IPS DF 6.9 (cell line): Measurements from ENCODE around the gene SLCO1B3.
"Not testable (repeated sequence)": the region's sequence is repeated elsewhere in the genome, so short reads cannot be mapped to it uniquely, and the experiment has no call there.

ENCODE experiments used
- DNase-seq: peaks from one replicate; pipeline ENCODE4 v3.0.0-alpha.2; 2013; ENCODE audit warnings: low read depth, low spot score
- H3K27ac ChIP-seq: one replicate; pipeline ENCODE4 v1.5.1; 2013; ENCODE audit warnings: low read length, control low read depth
- H3K27me3 ChIP-seq: 2 replicates; pipeline ENCODE4 v1.6.1; 2013; ENCODE audit warnings: mild to moderate bottlenecking, low read length; ENCODE audit not compliant: control insufficient read depth, insufficient read depth
- H3K36me3 ChIP-seq: 2 replicates; pipeline ENCODE4 v1.6.1; 2013; ENCODE audit warnings: low read length; ENCODE audit not compliant: control insufficient read depth, insufficient read depth
- H3K4me1 ChIP-seq: 2 replicates; pipeline ENCODE4 v1.6.1; 2013; ENCODE audit warnings: low read length; ENCODE audit not compliant: control insufficient read depth, insufficient read depth
- H3K4me3 ChIP-seq: 2 replicates; pipeline ENCODE4 v1.5.1; 2013; ENCODE audit warnings: mild to moderate bottlenecking, low read length
- H3K9me3 ChIP-seq: 2 replicates; pipeline ENCODE4 v1.6.1; 2013; ENCODE audit warnings: low read length, inconsistent platforms; ENCODE audit not compliant: control insufficient read depth, insufficient read depth
- WGBS: extraction: QIAGEN DNeasy Blood & Tissue Kit; methylation state at CpG from one replicate; pipeline ENCODE4 v1.1.7; 2013; ENCODE audit warnings: mixed read lengths, missing lambda C conversion rate; ENCODE audit not compliant: insufficient read length, insufficient coverage; 5-methylcytosine and 5-hydroxymethylcytosine counted together

The SLCO1B3 gene

GRCh38 chr12:20810487-20810886 is at the start of gene SLCO1B3:
TSS of gene SLCO1B3 (plus strand) at chr12:20810705. CDS start at chr12:20815739, 5,034 bp downstream.
- no peaks in the 10 kb centered on the region for H3K36me3 ChIP-seq
- no peaks in the 10 kb centered on the region; the same call in 1 of the 2 replicates for H3K4me1 ChIP-seq
- WGBS: no CpG with 5 or more reads among the region's 2 CpGs
- no peak for DNase-seq
- H3K27ac ChIP-seq: no peak within 1 kb of the TSS
- H3K9me3 ChIP-seq: no peaks in the 10 kb centered on the region
- no peaks in the 10 kb centered on the region for H3K27me3 ChIP-seq
- no peak within 1 kb of the TSS for H3K4me3 ChIP-seq

- no peak overlapping the region for H3K27ac ChIP-seq
- H3K36me3 ChIP-seq: no peaks in the 10 kb centered on the region
- H3K9me3 ChIP-seq: no peaks in the 10 kb centered on the region
- no peak for DNase-seq
- WGBS: no CpG with 5 or more reads among the region's 20 CpGs
- no peak overlapping the region for H3K4me3 ChIP-seq
- H3K4me1 ChIP-seq: no peaks in the 10 kb centered on the region
- no peaks in the 10 kb centered on the region for H3K27me3 ChIP-seq
Observed at GRCh38 chr12:20777420-20777819, 33.1 kb upstream of the SLCO1B3 start.

GRCh38 chr12:20778969-20779368 is 31.5 kb upstream of the SLCO1B3 start:
- DNase-seq: no peak
- H3K4me1 ChIP-seq: no peaks in the 10 kb centered on the region
- no peaks in the 10 kb centered on the region for H3K27me3 ChIP-seq
- H3K4me3 ChIP-seq: no peak overlapping the region
- no CpG with 5 or more reads among the region's 2 CpGs for WGBS
- no peaks in the 10 kb centered on the region for H3K9me3 ChIP-seq
- no peaks in the 10 kb centered on the region for H3K36me3 ChIP-seq
- no peak overlapping the region for H3K27ac ChIP-seq

- H3K27ac ChIP-seq, H3K4me3 ChIP-seq, H3K9me3 ChIP-seq, H3K27me3 ChIP-seq, H3K36me3 ChIP-seq, H3K4me1 ChIP-seq, DNase-seq: not testable (repeated sequence)
- WGBS: no CpG with 5 or more reads among the region's 3 CpGs
Observed at GRCh38 chr12:20779971-20780370, 30.5 kb upstream of the SLCO1B3 start.

- H3K27me3 ChIP-seq, H3K27ac ChIP-seq, H3K4me3 ChIP-seq, DNase-seq, H3K9me3 ChIP-seq, H3K36me3 ChIP-seq, H3K4me1 ChIP-seq: not testable (repeated sequence)
- no CpG with 5 or more reads among the region's 13 CpGs for WGBS
Observed at GRCh38 chr12:20783796-20784357, 26.6 kb upstream of the SLCO1B3 start.

- H3K36me3 ChIP-seq: no peaks in the 10 kb centered on the region
- no peak overlapping the region for H3K4me3 ChIP-seq
- H3K27me3 ChIP-seq: no peaks in the 10 kb centered on the region; the same call in 1 of the 2 replicates
- no CpG with 5 or more reads among the region's 1 CpG for WGBS
- H3K27ac ChIP-seq: no peak overlapping the region
- H3K4me1 ChIP-seq: no peaks in the 10 kb centered on the region
- peak; percentile 4 for DNase-seq
- no peaks in the 10 kb centered on the region; the same call in 1 of the 2 replicates for H3K9me3 ChIP-seq
Observed at GRCh38 chr12:20792971-20793370, 17.5 kb upstream of the SLCO1B3 start.

- Histone ChIP-seq H3K27me3 (no peaks in the 10 kb centered on the region), H3K27ac (no peak overlapping the region), H3K9me3 (no peaks in the 10 kb centered on the region), H3K4me1 (no peaks in the 10 kb centered on the region), H3K36me3 (no peaks in the 10 kb centered on the region), H3K4me3 (no peak overlapping the region)
- DNase-seq: peak; percentile 5
- WGBS: no CpG with 5 or more reads among the region's 1 CpG
Observed at GRCh38 chr12:20798554-20798953, 12.0 kb upstream of the SLCO1B3 start.

GRCh38 chr12:20800160-20800559 is 10.3 kb upstream of the SLCO1B3 start:
- Histone ChIP-seq H3K4me1 (no peaks in the 10 kb centered on the region), H3K36me3 (no peaks in the 10 kb centered on the region), H3K27me3 (no peaks in the 10 kb centered on the region), H3K9me3 (no peaks in the 10 kb centered on the region), H3K4me3 (no peak overlapping the region), H3K27ac (no peak overlapping the region)
- no peak for DNase-seq
- no CpG with 5 or more reads among the region's 1 CpG for WGBS

- Histone ChIP-seq H3K36me3 (no peaks in the 10 kb centered on the region), H3K9me3 (no peaks in the 10 kb centered on the region), H3K27me3 (no peaks in the 10 kb centered on the region), H3K27ac (no peak overlapping the region), H3K4me1 (no peaks in the 10 kb centered on the region), H3K4me3 (no peak overlapping the region)
- no peak for DNase-seq
Observed at GRCh38 chr12:20801035-20801434, 9.5 kb upstream of the SLCO1B3 start.

- no peak for DNase-seq
- no peaks in the 10 kb centered on the region for H3K27me3 ChIP-seq
- no CpG with 5 or more reads among the region's 1 CpG for WGBS
- H3K4me3 ChIP-seq: no peak overlapping the region
- H3K27ac ChIP-seq: no peak overlapping the region
- H3K9me3 ChIP-seq: no peaks in the 10 kb centered on the region
- no peaks in the 10 kb centered on the region; the same call in 1 of the 2 replicates for H3K4me1 ChIP-seq
- H3K36me3 ChIP-seq: no peaks in the 10 kb centered on the region
Observed at GRCh38 chr12:20805921-20806320, 4.6 kb upstream of the SLCO1B3 start.
